Measurements from ENCODE around the gene HTR1D. TPM values are rescaled to one million over a fixed set of nuclear protein-coding genes. Genes with fewer than 3 reads are reported as not detected.
A peak's percentile ranks its signal among the peaks of the same experiment; 100 is the strongest.

Gene HTR1D
- total RNA-seq, 1 donor from 2014 or later = not detected

DNA sequence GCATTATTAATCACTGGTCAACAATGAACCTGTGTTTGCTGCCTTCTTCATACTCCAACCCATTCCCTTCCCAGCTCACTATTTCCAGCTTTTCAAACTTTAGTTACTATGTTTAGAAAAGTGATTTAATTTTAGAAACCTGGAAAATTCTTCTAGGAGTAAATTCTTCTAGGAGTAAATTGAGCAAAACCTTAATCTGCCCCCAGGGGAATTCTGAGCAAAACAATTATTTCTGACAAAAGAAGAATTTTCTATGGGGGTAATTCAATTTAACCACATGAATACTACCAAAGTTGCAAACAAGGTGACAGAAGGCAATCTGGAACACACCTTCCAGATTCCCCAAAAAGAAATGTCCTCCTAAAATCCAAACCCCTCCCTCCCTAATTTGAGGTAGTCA is 50.4 kb downstream of the HTR1D start:
- peak overlapping the region; percentile 91 for H3K4me3 ChIP-seq (ENCODE audit: low read depth, low read length)
- DNase-seq (ENCODE audit: low read depth) = no peak
- TF ChIP-seq, protein P1, sequence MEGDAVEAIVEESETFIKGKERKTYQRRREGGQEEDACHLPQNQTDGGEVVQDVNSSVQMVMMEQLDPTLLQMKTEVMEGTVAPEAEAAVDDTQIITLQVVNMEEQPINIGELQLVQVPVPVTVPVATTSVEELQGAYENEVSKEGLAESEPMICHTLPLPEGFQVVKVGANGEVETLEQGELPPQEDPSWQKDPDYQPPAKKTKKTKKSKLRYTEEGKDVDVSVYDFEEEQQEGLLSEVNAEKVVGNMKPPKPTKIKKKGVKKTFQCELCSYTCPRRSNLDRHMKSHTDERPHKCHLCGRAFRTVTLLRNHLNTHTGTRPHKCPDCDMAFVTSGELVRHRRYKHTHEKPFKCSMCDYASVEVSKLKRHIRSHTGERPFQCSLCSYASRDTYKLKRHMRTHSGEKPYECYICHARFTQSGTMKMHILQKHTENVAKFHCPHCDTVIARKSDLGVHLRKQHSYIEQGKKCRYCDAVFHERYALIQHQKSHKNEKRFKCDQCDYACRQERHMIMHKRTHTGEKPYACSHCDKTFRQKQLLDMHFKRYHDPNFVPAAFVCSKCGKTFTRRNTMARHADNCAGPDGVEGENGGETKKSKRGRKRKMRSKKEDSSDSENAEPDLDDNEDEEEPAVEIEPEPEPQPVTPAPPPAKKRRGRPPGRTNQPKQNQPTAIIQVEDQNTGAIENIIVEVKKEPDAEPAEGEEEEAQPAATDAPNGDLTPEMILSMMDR (conservative IDR thresholded peaks at IDR 0.05; ENCODE audit: low read depth, low read length) = no peak

DNA sequence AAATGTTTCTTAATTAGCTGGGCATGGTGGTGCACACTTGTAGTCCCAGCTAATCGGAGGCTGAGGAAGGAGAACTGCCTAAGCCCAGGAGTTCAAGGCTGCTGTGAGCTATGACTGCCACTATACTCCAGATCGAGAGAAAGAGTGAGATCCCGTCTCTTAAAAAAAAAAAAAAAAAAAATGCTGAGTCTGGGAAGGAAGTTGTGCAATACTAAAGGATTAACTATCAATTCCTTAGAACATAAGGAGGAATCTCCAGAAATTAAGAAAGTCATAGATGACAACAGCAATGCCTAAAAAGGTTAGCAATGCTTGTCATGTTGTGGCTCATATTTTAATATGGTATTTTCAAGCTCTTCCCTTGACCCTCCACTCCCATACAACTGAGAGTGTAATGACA is 53.9 kb downstream of the HTR1D start:
- TF ChIP-seq, protein P1 (conservative IDR thresholded peaks at IDR 0.05; ENCODE audit: low read depth, low read length) = no peak
- H3K4me3 ChIP-seq (ENCODE audit: low read depth, low read length) = no peak overlapping the region
- DNase-seq (ENCODE audit: low read depth) = no peak

DNA sequence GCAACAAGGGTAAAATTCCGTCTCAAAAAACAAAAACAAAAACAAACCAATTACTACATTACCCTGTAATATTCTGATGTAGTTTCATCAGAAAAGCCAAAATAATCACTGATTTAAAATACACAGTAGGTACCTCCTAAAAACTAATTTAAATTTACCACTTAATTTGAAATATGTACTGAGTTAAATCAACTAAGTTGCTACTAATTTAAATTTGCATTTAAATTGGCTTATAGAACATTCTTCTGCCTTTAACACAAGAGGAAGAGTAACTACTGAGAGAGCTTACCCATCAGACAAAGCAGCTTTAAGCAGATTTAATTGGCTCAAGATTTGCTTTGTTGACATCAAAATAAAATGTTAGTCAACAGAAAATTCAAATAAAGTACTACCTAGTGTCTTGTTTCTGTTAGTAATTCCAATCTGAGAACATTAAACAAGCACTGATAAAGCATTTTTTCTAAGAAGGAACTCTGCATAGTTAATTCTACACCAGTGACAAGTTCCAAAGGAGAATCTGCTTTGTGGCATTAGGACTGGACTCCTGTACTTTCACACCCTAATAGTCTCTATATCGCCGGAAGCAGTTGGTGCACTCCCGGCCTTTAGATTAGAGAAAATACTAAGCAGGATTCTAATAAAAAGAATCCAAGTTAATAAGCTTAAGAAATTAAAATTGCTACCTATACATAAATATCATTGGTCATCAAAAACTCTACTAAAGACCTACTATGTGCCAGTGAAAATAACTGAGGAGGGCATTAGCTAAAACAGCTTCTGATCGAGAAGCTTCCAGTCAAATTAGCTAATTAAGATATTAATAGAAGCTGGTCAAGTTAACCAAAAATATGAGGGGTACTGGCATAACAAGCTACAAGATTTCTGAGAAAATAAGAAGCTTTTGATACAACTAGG is 57.1 kb downstream of the HTR1D start:
- TF ChIP-seq, protein P1 (conservative IDR thresholded peaks at IDR 0.05; ENCODE audit: low read depth, low read length) = no peak
- no peak for DNase-seq (ENCODE audit: low read depth)
- no peak overlapping the region for H3K4me3 ChIP-seq (ENCODE audit: low read depth, low read length)

DNA sequence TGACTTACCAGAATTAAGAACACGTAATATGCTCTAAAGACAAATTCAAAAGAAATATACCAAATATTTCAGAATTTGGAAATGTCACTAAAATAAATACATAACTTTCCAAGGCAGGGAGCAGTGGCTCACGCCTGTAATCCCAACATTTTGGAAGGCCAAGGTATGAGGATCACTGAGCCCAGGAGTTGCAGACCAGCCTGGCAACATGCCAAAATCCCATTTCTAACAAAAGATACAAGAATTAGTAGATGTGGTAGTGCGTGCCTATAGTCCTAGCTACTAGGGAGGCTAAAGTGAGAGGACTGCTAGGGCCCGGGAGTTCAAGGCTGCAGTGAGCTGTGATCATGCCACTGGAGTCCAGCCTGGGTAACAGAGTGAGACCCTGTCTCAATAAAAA is 60.4 kb downstream of the HTR1D start:
- no peak for DNase-seq (ENCODE audit: low read depth)
- TF ChIP-seq, protein P1 (conservative IDR thresholded peaks at IDR 0.05; ENCODE audit: low read depth, low read length) = no peak
- H3K4me3 ChIP-seq (ENCODE audit: low read depth, low read length) = no peak overlapping the region

DNA sequence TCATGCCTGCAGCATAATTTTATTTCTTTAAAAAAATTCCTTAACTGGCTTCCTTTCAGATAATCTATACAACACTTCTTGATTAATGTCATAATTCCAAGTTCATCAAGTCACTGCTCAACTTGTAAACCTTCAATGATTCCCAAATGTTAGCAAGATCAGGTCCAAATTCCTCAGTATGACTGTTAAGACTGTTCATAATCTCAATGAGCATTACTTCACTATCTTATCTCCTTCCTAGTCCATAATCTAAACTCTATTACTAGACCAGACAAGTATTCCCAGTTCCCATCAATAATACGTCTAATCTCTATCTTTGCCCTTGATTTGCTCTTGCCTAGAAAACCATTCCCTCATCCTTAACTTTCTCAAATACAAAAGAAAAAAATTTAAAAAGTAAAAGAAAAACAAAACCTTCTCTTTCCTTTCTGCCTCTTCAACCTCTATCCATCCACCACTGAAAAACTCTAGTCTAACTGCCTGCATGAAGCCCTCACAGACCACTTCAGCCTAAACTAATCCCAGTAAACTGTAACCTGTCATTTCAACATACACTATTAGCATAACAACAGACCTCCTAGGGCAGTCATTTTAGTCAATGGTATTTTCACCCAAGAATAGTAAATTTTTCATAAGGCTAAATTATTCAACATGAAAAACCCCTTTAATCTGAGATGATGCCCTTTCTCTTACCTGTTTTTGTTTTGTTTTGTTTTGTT is 64.2 kb downstream of the HTR1D start:
- no peak overlapping the region for H3K4me3 ChIP-seq (ENCODE audit: low read depth, low read length)
- TF ChIP-seq, protein P1 (conservative IDR thresholded peaks at IDR 0.05; ENCODE audit: low read depth, low read length) = no peak
- no peak for DNase-seq (ENCODE audit: low read depth)

DNA sequence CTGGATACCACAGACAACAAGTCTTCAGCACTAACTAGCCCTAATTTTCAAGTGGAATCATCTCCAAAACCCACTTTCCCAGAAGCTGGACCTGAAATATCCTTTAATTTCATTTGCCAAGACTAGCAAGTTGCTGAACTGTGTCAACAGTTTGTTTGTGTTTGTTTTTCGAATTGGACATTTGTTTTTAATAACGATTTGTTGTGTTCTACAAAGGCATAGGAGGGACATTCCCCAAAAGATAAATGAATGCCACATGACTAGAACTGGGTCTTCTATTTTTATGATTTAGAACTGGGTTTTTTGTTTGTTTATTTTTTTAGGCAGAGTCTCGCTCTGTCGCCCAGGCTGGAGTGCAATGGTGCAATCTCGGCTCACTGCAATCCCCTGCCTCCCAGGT is 66.6 kb downstream of the HTR1D start:
- H3K4me3 ChIP-seq (ENCODE audit: low read depth, low read length) = no peak overlapping the region
- TF ChIP-seq, protein P1 (conservative IDR thresholded peaks at IDR 0.05; ENCODE audit: low read depth, low read length) = no peak
- DNase-seq (ENCODE audit: low read depth) = no peak

Measured in epithelial cell of proximal tubule (primary cell).